Islet precursor cell (in vitro differentiated cells): ENCODE results near the gene AS3MT.
"Not testable (repeated sequence)": the region's sequence is repeated elsewhere in the genome, so short reads cannot be mapped to it uniquely, and the experiment has no call there.

Source experiments
- DNase-seq: peaks from one replicate; pipeline ENCODE4 v3.0.0-alpha.2; 2018

The AS3MT gene

GRCh38 chr10:102923601-102924000, 54.3 kb downstream of the AS3MT start:
- no peak for DNase-seq

- DNase-seq, result no peak
Measured at GRCh38 chr10:102926842-102927241, 57.6 kb downstream of the AS3MT start.

DNA sequence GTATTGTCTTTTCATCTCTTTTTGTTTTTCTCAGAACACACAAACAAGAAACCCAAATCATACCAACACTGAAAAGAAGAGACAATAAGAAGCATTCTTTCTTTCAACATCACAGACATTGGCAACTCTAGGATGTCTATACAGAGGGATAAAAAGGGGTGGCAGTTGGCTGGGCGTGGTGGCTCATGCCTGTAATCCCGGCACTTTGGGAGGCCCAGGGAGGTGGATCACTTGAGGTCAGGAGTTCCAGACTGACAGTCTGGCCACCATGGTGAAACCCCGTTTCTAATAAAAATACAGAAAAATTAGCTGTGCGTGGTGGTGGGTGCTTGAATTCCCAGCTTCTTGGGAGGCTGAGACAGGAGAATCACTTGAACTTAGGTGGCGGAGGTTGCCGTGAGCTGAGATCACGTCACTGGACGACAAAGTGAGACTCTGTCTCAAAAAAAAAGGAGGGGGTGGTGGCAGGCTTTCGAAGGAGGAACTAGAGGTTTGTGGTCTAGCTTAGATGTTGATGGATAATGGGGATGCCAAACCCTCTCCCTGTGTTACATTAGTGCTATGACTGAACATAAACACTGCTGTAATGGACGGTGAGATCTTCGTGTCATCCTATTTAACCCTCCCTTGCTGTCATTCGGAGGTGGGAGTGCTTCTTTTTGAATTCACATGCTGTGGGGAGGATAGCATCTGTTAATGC, 58.2 kb downstream of the AS3MT start:
- DNase-seq, result no peak

DNA sequence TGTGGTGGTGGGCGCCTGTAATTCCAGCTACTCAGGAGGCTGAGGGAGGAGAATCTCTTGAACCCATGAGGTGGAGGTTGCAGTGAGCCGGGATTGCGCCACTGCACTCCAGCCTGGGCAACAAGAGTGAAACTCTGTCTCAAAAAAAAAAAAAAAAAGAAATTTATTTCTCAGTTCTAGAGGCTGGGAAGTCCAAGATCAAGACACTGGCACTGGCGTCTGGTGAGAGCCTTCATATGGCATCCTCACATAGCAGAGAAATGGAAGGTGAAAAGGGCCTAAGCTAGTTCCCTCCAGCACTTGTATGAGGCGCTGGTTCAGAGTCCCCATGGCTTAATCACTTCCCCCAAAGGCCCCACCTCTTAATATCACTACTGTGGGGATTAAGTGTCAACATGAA, 59.2 kb downstream of the AS3MT start:
- not testable (repeated sequence) for DNase-seq

DNA sequence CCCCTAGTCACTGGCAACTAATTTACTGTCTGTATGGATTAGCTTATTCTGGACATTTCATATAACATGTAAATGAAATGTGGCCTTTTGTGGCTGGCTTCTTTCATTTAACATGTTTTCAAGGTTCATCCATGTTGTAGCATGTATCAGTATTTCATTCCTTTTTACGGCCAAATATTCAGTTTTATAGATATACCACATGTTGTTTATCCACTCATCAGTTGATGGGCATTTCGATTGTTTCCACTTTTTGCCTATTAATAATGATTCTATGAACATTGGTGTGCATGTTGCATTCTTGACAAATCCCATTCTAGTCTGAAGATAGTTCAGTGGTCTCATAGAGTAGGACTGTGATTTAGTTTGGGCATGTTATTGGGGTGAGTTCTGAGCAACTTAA, 61.5 kb downstream of the AS3MT start:
- no peak for DNase-seq

GRCh38 chr10:102931643-102932042, 62.4 kb downstream of the AS3MT start:
- no peak for DNase-seq

GRCh38 chr10:102935505-102935904, 66.2 kb downstream of the AS3MT start:
- no peak for DNase-seq

GRCh38 chr10:102935939-102936605, 66.8 kb downstream of the AS3MT start:
- no peak for DNase-seq

DNA sequence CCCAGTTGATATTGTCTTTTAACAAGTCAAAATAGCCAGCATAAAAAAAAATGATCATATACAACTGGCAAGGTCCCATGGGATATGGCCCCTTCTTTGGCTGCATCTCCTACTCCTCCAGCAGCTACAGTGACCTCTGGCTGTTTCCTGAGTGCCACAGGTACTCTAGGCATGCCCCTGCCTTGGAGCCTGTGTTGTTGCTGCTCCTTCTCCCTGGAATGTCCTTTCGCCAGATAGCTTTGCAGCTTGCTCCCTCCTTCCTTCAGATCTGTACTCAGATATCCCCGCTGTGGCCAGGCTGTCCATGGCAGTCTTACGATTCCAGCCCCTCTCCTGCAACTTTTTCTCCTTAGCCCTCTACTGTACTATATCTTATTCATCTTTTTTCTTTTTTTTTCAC, 72.1 kb downstream of the AS3MT start:
- DNase-seq, result peak; percentile 80

- no peak for DNase-seq
Measured at GRCh38 chr10:102945449-102945848, 76.2 kb downstream of the AS3MT start.

GRCh38 chr10:102945962-102946361, 76.7 kb downstream of the AS3MT start:
- DNase-seq, result no peak

DNA sequence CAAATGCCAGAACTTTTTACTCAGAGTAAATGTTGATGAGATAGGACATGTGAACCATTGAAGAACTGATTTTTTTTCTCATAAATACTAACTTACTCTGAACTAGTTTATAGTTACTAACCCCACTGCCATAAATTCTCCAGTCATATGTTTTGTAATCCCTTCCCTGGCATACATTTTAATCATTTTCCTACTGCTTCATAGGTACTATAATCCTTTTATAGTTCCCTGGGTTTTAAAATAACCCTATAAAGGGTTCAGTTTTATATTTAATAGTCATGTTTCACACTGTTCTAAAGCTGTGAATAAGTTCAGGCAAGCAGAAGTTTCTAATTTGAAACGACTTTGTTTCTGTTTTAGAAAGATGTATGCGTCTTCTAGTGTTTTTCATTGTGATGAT, 77.7 kb downstream of the AS3MT start:
- DNase-seq, result no peak

- DNase-seq, result no peak
Measured at GRCh38 chr10:102948176-102948575, 78.9 kb downstream of the AS3MT start.

DNA sequence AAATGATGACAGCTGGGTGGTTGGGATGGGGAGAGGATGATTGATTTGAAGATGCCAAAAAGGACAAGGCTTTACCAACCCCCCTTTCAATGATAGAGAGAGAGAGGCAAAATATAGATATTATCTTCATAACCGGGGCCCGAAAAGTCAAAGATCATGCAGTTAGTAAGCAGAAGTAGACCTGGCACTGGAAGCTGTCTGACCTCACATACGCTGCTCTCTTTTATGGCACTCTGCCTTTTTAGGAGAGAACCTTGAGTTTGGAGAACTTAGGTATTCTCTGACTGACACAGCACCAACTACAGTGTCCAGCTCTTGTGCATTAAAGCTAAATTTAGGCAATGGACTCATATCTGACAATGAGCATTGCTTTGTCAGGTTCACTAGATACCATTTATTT, 79.5 kb downstream of the AS3MT start:
- DNase-seq, result no peak

- DNase-seq, result no peak
Measured at GRCh38 chr10:102949916-102950315, 80.6 kb downstream of the AS3MT start.

DNA sequence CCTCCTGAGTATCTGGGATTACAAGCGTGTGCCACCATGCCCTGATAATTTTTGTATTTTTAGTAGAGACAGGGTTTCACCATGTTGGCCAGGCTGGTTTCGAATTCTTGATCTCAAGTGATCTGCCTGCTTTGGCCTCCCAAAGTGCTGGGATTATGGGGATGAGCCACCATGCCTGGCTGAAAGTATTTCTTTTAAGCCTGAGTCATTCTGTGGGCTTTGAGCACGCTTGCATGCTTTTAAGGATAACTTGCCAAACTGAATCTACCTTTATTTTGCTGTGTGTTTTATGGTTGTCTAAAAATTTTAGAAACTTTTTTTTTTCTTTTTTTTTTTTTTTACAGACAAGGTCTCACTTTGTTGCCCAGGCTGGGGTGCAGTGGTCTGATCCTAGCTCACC, 82.0 kb downstream of the AS3MT start:
- no peak for DNase-seq
